Neuronal stem cell (in vitro differentiated cells): Measurements from ENCODE around the gene JAK2.

Source experiments
- DNase-seq: peaks from one replicate; pipeline ENCODE4 v3.0.0-alpha.2; 2013; ENCODE audit warnings: low spot score
- H2AFZ ChIP-seq: one replicate; pipeline ENCODE4 v1.6.1; 2013; ENCODE audit warnings: mild to moderate bottlenecking, low read length, inconsistent platforms
- H2AK5ac ChIP-seq: 2 replicates; pipeline ENCODE4 v1.6.1; 2013; ENCODE audit warnings: low read depth, mild to moderate bottlenecking, inconsistent platforms, low read length, moderate library complexity, mixed read lengths
- H2BK120ac ChIP-seq: 2 replicates; pipeline ENCODE4 v1.6.1; 2013; ENCODE audit warnings: low read depth, mild to moderate bottlenecking, inconsistent platforms, low read length, moderate library complexity, mixed read lengths
- H2BK12ac ChIP-seq: one replicate; pipeline ENCODE4 v1.6.1; 2013; ENCODE audit warnings: low read length, inconsistent platforms
- H2BK15ac ChIP-seq: 2 replicates; pipeline ENCODE4 v1.6.1; 2013; ENCODE audit warnings: mild to moderate bottlenecking, low read length, inconsistent platforms, mixed read lengths
- H2BK5ac ChIP-seq: one replicate; pipeline ENCODE4 v1.6.1; 2013; ENCODE audit warnings: inconsistent platforms, mild to moderate bottlenecking, low read length, moderate library complexity
- H3K14ac ChIP-seq: one replicate; pipeline ENCODE4 v1.6.1; 2013; ENCODE audit warnings: low read length, inconsistent platforms
- H3K18ac ChIP-seq: 2 replicates; pipeline ENCODE4 v1.6.1; 2013; ENCODE audit warnings: low read length, inconsistent platforms
- H3K23ac ChIP-seq: 2 replicates; pipeline ENCODE4 v1.6.1; 2013; ENCODE audit warnings: low read depth, mild to moderate bottlenecking, mixed read lengths, low read length, inconsistent platforms; ENCODE audit not compliant: poor library complexity
- H3K27ac ChIP-seq: replicated peaks from 3 replicates; pipeline ENCODE4 v1.5.1; 2013; ENCODE audit warnings: low read length, inconsistent platforms
- H3K27me3 ChIP-seq, 3 experiments: 2 replicates each; pipeline ENCODE4 v1.6.1; 2013; ENCODE audit warnings: low read length in 3 of 3, mild to moderate bottlenecking in 2 of 3, inconsistent platforms in 1 of 3, low read depth in 1 of 3, mixed read lengths in 1 of 3, moderate library complexity in 1 of 3; ENCODE audit not compliant: control insufficient read depth in 3 of 3, insufficient read depth in 3 of 3
- H3K36me3 ChIP-seq, 2 donors: replicated peaks in 1 of 2; 2 replicates each; pipeline ENCODE4 v1.6.1; 2013; ENCODE audit warnings: low read length in 2 of 2; ENCODE audit not compliant: control insufficient read depth in 2 of 2, insufficient read depth in 2 of 2
- H3K4ac ChIP-seq: 2 replicates; pipeline ENCODE4 v1.6.1; 2013; ENCODE audit warnings: inconsistent platforms, mild to moderate bottlenecking, low read length, moderate library complexity
- H3K4me1 ChIP-seq, 2 donors: 1 replicate in 1 of 2; 2 replicates in 1 of 2; pipeline ENCODE4 v1.6.1; 2013; ENCODE audit warnings: low read length in 2 of 2, low read depth in 1 of 2; ENCODE audit not compliant: control insufficient read depth in 2 of 2, insufficient read depth in 1 of 2
- H3K4me2 ChIP-seq: one replicate; pipeline ENCODE4 v1.6.1; 2013; ENCODE audit warnings: mild to moderate bottlenecking, low read length, inconsistent platforms; ENCODE audit not compliant: insufficient read depth, poor library complexity, severe bottlenecking
- H3K4me3 ChIP-seq, 2 donors: 2 replicates each; pipeline ENCODE4 v1.5.1; 2013; ENCODE audit warnings: low read length in 2 of 2, mild to moderate bottlenecking in 2 of 2, inconsistent platforms in 1 of 2, moderate library complexity in 1 of 2
- H3K79me1 ChIP-seq: one replicate; pipeline ENCODE4 v1.6.1; 2013; ENCODE audit warnings: low read depth, mild to moderate bottlenecking, inconsistent platforms, low read length, moderate library complexity
- H3K9ac ChIP-seq: one replicate; pipeline ENCODE4 v1.6.1; 2013; ENCODE audit warnings: mild to moderate bottlenecking, low read depth, low read length, inconsistent platforms; ENCODE audit not compliant: poor library complexity
- H3K9me3 ChIP-seq, 2 donors: replicated peaks in 1 of 2; 2 replicates each; pipeline versions ENCODE3 to v1.6.1; 2013; ENCODE audit warnings: low read length in 2 of 2, mild to moderate bottlenecking in 2 of 2, inconsistent platforms in 1 of 2, low read depth in 1 of 2, mixed read lengths in 1 of 2, moderate library complexity in 1 of 2; ENCODE audit not compliant: control insufficient read depth in 2 of 2, insufficient read depth in 1 of 2
- H4K8ac ChIP-seq: one replicate; pipeline ENCODE4 v1.6.1; 2013; ENCODE audit warnings: low read depth, mild to moderate bottlenecking, inconsistent platforms, low read length, moderate library complexity
- H4K91ac ChIP-seq: one replicate; pipeline ENCODE4 v1.6.1; 2013; ENCODE audit warnings: low read length, low read depth, mild to moderate bottlenecking, inconsistent platforms; ENCODE audit not compliant: poor library complexity
- WGBS, 2 donors: extraction: QIAGEN DNeasy Blood & Tissue Kit; methylation state at CpG; one replicate each; pipeline ENCODE4 v1.1.7; 2013; ENCODE audit warnings: missing lambda C conversion rate in 2 of 2, mixed read lengths in 1 of 2; ENCODE audit not compliant: insufficient read length in 2 of 2, insufficient replicate concordance in 1 of 2; ENCODE audit errors: extremely low coverage in 2 of 2; 5-methylcytosine and 5-hydroxymethylcytosine counted together

The JAK2 gene

DNA sequence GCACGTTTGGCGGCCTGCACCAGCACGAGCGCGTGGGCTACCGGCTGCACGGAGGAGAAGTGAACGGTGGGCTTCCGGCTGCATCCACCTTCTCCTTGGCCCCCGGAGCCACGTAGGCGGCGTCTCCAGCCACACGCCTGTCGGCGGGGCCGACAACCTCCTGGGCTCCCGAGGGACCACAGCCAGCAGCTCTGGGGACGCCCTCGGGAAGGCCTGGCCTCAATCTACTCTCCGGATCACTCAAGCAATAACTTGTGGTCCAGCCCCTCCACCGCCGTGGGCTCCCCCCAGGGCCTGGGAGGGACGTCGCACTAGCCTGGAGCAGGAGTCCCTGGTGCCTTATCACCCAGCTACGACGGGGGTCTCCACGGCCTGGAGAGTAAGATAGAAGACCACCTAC, 126.6 kb downstream of the JAK2 start:
- no peak overlapping the region for H4K8ac ChIP-seq
- no peak overlapping the region for H2BK12ac ChIP-seq
- H3K4me3 ChIP-seq = peak overlapping the region in 1 of 2 donors; percentile 14
- H3K4me1 ChIP-seq = no peaks in the 10 kb centered on the region
- WGBS, 2 donors = no CpG with 5 or more reads among the region's 28 CpGs
- no peaks in the 10 kb centered on the region for H3K27me3 ChIP-seq
- H3K4ac ChIP-seq = no peak overlapping the region
- H2BK15ac ChIP-seq = no peak overlapping the region
- no peak overlapping the region for H2AFZ ChIP-seq
- peaks cover 0 to 4% of the 10 kb centered on the region in 2 donors for H3K9me3 ChIP-seq
- peak overlapping the region; percentile 43 for H3K23ac ChIP-seq
- no peak overlapping the region for H3K27ac ChIP-seq
- H3K14ac ChIP-seq = peak overlapping the region; percentile 6
- no peak overlapping the region for H3K9ac ChIP-seq
- no peak for DNase-seq
- H3K4me2 ChIP-seq = no peak overlapping the region
- H3K79me1 ChIP-seq = peaks cover 2% of the 10 kb centered on the region
- peak overlapping the region; percentile 18 for H2BK120ac ChIP-seq
- peaks cover 0 to 12% of the 10 kb centered on the region in 2 donors for H3K36me3 ChIP-seq
- H3K18ac ChIP-seq = peak overlapping the region; percentile 80
- no peak overlapping the region for H2BK5ac ChIP-seq
- H4K91ac ChIP-seq = no peak overlapping the region
- no peak overlapping the region for H2AK5ac ChIP-seq

DNA sequence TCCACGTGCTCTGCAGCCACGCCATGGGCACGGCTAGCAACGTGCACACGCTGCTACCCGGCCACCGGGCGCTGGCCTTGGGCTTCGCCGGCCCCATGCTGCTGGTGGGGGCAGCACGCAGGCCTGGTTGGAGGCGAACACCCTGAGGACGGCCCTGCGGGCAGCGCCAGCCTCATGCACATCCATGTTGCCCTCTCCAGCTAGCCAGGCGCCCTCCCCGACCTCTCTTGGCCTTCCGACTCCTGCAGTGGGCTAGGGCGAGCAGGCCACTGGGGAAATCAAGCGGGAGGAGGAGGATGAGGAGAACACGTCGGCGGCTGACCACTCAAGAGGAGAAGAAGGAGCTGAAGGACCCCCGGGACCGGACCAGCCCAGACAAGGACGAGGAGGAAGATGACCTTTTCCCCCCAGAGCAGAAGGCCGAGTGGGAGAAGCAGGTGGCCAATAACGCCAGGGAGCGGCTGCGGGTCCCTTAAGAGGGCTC, 127.1 kb downstream of the JAK2 start:
- peaks cover 2% of the 10 kb centered on the region for H3K79me1 ChIP-seq
- H3K9ac ChIP-seq = no peak overlapping the region
- peak overlapping the region; percentile 6 for H3K14ac ChIP-seq
- H2BK120ac ChIP-seq = peak overlapping the region; percentile 18
- no peaks in the 10 kb centered on the region for H3K27me3 ChIP-seq
- H3K9me3 ChIP-seq = peaks cover 0 to 4% of the 10 kb centered on the region in 2 donors
- no peak overlapping the region for H3K4me2 ChIP-seq
- no peak overlapping the region for H2BK15ac ChIP-seq
- no peak overlapping the region for H4K8ac ChIP-seq
- no peak overlapping the region for H3K4ac ChIP-seq
- no peak overlapping the region for H3K27ac ChIP-seq
- peak overlapping the region; percentile 55 for H3K23ac ChIP-seq
- no peak overlapping the region for H2BK5ac ChIP-seq
- DNase-seq = no peak
- peak overlapping the region in 1 of 2 donors; percentile 14 for H3K4me3 ChIP-seq
- no peak overlapping the region for H2BK12ac ChIP-seq
- H3K18ac ChIP-seq = peak overlapping the region; percentile 28
- no peak overlapping the region for H2AK5ac ChIP-seq
- no peak overlapping the region for H4K91ac ChIP-seq
- peaks cover 0 to 12% of the 10 kb centered on the region in 2 donors for H3K36me3 ChIP-seq
- H3K4me1 ChIP-seq = no peaks in the 10 kb centered on the region
- no peak overlapping the region for H2AFZ ChIP-seq
- no CpG with 5 or more reads among the region's 30 CpGs for WGBS, 2 donors

- Histone ChIP-seq H2BK120ac (no peak overlapping the region), H3K9me3 (peaks cover 0 to 4% of the 10 kb centered on the region in 2 donors), H3K14ac (no peak overlapping the region), H3K79me1 (peaks cover 2% of the 10 kb centered on the region), H3K27ac (no peak overlapping the region), H3K36me3 (peaks cover 0 to 12% of the 10 kb centered on the region in 2 donors), H3K27me3 (no peaks in the 10 kb centered on the region), H3K23ac (no peak overlapping the region), H3K4ac (no peak overlapping the region), H3K9ac (no peak overlapping the region), H3K4me2 (no peak overlapping the region), H2AK5ac (no peak overlapping the region), H2BK15ac (no peak overlapping the region), H2BK12ac (no peak overlapping the region), H3K18ac (no peak overlapping the region), H4K91ac (no peak overlapping the region), H4K8ac (no peak overlapping the region), H3K4me3 (no peak overlapping the region), H3K4me1 (no peaks in the 10 kb centered on the region), H2BK5ac (no peak overlapping the region), H2AFZ (no peak overlapping the region)
- no CpG with 5 or more reads among the region's 20 CpGs for WGBS, 2 donors
- no peak for DNase-seq
Measured at GRCh38 chr9:5112646-5113045, 127.6 kb downstream of the JAK2 start.

DNA sequence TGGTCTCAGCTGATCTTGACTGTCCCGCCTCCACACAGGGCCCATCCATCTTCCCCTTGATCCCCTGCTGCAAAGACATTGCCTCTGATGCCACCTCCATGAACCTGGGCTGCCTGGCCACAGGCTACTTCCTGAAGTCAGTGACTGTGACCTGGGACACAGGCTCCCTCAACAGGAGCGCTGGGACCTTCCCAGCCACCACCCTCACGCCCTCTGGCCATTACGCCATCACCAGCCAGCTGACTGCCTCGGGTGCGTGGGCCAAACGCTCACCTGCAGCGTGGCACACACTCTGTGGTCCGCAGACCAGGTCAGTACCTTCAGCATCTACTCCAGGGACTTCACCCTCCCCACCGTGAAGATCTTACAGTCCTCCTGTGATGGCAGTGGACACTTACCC, 128.5 kb downstream of the JAK2 start:
- H4K8ac ChIP-seq = no peak overlapping the region
- no peak overlapping the region for H2BK12ac ChIP-seq
- H3K36me3 ChIP-seq = peaks cover 0 to 12% of the 10 kb centered on the region in 2 donors
- H4K91ac ChIP-seq = no peak overlapping the region
- peak overlapping the region; percentile 37 for H3K4ac ChIP-seq
- peak overlapping the region; percentile 21 for H3K9ac ChIP-seq
- peak overlapping the region in 1 of 2 donors; percentile 3 for H3K4me3 ChIP-seq
- H2AK5ac ChIP-seq = peak overlapping the region; percentile 63
- no peak overlapping the region for H2BK15ac ChIP-seq
- no peak overlapping the region for H3K27ac ChIP-seq
- H3K23ac ChIP-seq = peak overlapping the region; percentile 85
- H3K9me3 ChIP-seq = peaks cover 0 to 4% of the 10 kb centered on the region in 2 donors
- H2BK120ac ChIP-seq = peak overlapping the region; percentile 81
- WGBS, 2 donors = no CpG with 5 or more reads among the region's 10 CpGs
- H3K14ac ChIP-seq = no peak overlapping the region
- peak overlapping the region; percentile 76 for H3K18ac ChIP-seq
- no peak for DNase-seq
- H3K27me3 ChIP-seq = no peaks in the 10 kb centered on the region
- no peak overlapping the region for H3K4me2 ChIP-seq
- H3K4me1 ChIP-seq = no peaks in the 10 kb centered on the region
- peak overlapping the region; percentile 29 for H2BK5ac ChIP-seq
- peaks cover 2% of the 10 kb centered on the region for H3K79me1 ChIP-seq
- H2AFZ ChIP-seq = no peak overlapping the region
